Epidermal melanocyte (primary cell): ENCODE measurements around the gene GOSR1.
A peak's percentile ranks its signal among the peaks of the same experiment; 100 is the strongest.
"Not testable (repeated sequence)": the region's sequence is repeated elsewhere in the genome, so short reads cannot be mapped to it uniquely, and the experiment has no call there.

Source experiments
- DNase-seq: peaks from one replicate; pipeline ENCODE4 v3.0.0; 2011; ENCODE audit warnings: low spot score; ENCODE audit not compliant: insufficient read length

The GOSR1 gene

DNA sequence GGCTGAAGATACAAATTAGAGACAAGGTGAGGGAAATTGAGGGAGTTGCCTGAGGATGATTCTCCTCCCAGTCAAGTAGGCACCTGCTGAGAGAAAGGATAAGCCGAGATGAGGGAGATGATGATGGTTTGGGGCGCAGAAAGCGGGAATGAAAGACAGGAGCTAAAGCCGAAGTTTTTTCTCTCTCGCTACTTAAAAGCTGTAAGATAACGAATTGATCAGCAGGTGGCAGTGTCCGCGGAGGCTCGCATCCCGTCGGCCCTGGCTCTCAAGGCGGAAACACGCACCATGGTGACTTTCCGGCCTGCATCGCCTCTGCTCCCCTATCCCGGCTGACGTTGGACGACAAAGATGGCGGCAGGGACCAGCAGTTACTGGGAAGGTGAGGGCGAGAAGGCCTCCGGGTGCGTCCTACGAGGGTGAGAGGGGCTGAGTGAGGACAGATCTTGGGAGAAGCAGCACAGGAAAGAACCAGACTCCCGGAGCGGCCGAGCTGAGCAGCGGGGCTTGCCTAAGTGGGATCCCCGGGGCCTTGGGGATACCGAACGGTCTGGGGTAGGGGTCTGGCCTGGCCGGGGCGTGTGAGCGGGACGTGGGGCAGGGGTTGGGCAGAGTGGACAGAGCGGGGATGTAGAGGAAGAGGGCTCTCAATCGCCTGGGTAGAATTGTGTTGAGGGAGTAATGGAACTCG, at the start of gene GOSR1:
Gene GOSR1 (plus strand): TSS at position 326 of the 691 bp plus-strand sequence. CDS start 26 bp downstream, at position 352.
- DNase-seq, result peak; percentile 82

- DNase-seq, result no peak
These were observed 49.6 kb upstream of the GOSR1 start for GRCh38 chr17:30427611-30428010.

DNA sequence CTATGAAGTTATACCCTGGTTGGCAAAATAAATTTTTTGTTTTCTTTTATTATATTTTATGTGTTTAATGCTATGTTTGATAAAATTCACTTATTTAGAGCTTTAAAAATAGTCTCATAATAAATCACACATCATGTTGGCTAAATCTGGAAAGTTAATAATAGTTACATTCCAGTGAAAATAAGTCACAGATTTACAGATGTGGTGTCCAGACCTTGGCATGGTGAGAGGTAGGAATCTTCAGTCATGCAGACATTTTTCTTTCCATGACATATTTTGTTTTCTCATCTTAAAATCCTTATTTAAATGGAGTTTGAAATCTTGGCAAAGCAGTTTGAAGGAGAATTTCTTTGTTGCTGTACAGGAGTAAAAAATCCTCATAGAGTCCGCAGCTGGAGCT, 48.1 kb upstream of the GOSR1 start:
- DNase-seq, result no peak

DNA sequence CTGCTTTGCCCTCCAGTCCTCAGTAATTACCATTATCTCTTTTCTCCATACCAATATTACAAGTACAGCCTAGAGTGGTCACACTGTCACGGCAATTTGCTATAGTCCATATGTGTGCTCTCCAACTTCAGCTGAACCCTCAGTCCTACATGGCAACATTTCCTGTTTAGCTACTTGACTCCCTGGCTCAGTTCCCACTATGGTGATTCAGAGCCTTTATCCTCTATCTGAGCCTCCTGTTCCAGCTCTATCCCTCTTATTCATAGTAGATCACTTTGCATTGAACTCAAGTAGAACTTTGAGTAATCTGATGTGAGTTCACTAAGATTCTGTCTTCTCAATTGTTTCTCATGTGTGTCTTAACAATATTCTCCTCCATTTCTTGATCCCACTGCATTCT, 43.7 kb upstream of the GOSR1 start:
- DNase-seq, result no peak

- DNase-seq, result no peak
These were observed 40.5 kb upstream of the GOSR1 start for GRCh38 chr17:30436729-30437128.

DNA sequence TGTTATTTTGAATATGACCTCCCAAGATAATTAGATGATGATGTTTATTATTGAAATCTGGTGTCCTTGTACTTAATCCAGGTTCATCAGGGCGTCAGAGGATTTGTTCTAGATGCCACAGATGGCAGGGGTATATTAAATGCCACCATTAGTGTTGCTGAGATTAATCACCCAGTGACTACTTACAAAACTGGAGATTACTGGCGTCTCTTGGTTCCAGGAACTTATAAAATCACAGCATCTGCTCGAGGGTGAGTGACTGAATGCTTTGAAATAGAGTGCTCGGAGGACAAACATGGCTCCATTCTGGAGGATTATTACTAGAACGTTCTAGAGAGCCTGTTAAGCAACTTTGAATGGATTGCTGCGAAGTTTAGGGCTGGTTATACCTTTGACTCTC, 33.5 kb upstream of the GOSR1 start:
- DNase-seq, result no peak

DNA sequence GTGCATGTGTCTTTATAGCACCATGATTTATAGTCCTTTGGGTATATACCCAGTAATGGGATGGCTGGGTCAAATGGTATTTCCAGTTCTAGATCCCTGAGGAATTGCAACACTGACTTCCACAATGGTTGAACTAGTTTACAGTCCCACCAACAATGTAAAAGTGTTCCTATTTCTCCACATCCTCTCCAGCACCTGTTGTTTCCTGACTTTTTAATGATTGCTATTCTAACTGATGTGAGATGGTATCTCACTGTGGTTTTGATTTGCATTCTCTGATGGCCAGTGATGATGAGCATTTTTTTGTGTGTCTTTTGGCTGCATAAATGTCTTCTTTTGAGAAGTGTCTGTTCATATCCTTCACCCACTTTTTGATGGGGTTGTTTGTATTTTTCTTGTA, 30.6 kb upstream of the GOSR1 start:
- DNase-seq, result not testable (repeated sequence)

GRCh38 chr17:30449480-30449879, 27.7 kb upstream of the GOSR1 start:
- no peak for DNase-seq

DNA sequence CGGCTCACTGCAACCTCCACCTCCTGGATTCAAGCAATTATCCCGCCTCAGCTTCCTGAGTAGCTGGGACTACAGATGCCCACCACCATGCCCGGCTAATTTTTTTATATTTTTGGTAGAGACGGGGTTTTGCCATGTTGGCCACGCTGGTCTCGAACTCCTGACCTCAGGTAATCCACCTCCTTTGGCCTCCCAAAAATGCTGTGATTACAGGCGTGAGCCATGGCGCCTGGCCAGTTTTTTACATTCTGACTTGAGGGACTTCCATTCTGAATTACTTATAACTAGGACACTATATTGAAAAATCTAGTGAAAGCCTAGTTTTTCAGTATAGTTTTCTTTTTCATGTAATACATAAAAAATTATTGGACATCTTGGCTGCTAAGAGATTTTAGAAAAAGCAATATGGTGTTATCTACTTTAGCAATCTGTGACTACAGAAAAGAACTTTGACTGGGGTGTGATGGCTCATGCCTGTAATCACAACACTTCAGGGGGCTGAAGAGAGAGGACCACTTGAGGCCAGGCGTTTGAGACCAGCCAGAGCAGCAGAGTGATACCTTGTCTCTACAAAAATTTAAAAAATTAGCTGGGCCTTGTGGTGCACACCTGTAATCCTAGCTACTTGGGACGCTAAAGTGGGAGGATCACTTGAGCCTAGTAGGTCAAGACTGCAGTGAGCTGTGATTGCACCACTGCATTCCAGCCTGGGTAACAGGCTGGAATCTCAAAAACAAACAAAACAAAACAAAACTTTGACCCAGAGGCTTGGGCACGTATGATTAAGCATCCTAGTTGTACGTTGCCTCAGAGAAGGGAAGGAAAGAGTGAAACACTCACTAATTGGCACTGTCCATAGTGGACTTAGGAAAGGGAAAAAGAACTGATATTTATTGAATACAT, 26.8 kb upstream of the GOSR1 start:
- DNase-seq, result no peak

- no peak for DNase-seq
These were observed 22.6 kb upstream of the GOSR1 start for GRCh38 chr17:30454635-30455034.

DNA sequence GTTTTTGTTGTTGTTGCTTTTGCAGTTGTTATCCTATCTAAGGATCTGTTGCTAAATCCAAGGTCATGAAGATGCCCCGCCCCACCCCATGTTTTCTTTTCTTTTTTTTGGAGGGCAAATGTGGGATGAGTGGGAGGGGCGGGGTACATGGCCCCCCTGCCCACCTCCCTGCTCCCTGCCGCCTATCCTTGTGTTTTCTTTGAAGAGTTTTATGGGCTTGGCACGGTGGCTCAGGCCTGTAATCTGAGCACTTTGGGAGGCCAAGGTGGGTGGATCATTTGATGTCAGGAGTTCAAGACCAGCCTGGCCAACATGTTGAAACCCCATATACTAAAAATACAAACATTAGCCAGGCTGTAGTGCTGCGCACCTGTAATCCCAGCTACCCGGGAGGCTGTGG, 18.8 kb upstream of the GOSR1 start:
- DNase-seq, result no peak

DNA sequence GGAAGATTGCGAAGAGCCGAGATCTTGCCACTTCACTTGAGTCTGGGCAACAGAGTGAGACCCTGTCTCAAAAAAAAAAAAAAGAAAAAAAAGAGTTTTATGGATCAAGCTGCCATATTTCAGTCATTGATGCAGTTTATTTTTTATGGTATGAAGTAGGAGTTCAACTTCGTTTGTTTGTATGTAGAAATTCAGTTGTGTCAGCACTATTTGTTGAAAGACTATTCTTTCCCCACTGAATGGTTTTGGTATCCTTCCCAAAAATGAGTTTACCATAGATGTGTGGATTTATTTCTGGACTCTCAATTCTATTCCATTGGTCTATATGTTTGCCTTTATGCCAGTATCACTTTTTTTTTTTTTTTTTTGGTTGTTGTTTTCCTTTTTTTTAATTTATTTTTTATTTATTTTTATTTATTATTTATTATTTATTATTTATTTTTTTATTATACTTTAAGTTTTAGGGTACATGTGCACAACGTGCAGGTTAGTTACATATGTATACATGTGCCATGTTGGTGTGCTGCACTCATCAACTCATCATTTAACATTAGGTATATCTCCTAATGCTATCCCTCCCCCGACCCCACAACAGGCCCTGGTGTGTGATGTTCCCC, 18.3 kb upstream of the GOSR1 start:
- not testable (repeated sequence) for DNase-seq

DNA sequence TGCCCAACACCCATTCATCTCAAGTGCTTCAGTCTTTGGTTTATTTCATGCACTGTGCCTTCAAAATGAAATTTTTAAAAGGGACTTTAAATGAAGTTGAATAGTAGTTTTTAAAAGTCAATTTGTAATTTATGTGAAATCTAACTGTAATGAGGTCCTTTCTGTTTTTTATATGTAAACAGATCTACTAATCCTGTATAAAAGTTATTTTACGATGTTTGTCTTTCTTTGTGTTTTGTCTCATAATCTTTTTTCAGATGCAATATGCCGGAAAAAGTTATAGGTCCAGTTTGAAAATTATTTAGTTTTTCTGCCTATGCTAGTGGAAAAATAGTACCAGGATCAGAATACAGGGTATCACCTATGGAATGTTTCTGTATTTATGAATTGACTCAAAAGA, 8.7 kb upstream of the GOSR1 start:
- no peak for DNase-seq

DNA sequence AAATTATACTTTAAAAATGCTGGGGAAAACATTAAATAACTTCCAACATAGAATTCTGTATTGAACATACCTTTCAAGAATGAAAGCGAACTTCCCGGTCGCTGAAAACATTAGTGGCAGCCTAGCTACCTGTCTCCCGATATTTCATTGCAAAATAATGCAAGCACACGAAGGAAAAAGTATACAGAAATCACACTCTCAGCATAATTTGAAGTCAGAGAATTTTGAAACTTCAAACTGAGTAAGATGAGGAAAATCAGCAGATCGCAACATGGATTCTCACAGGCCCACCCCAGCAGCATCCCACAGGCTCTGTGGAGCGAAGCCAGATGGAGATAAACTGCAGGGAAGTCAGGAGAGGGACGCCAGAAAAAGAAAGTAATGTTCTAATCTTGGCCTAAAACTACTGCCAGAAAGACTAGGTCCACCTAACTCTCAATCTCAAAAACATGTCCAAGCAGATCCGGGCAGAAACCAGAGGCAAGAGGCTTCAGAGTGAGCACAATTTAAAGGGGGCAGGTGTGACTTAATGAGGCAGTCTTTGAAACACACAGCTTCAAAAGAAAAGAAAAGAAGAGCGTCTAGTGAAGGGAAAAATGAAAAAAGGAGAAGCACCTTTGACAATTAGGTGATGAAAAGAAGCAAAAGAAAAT, 4.8 kb upstream of the GOSR1 start:
- no peak for DNase-seq

GRCh38 chr17:30475206-30475605, 2.0 kb upstream of the GOSR1 start:
- no peak for DNase-seq

DNA sequence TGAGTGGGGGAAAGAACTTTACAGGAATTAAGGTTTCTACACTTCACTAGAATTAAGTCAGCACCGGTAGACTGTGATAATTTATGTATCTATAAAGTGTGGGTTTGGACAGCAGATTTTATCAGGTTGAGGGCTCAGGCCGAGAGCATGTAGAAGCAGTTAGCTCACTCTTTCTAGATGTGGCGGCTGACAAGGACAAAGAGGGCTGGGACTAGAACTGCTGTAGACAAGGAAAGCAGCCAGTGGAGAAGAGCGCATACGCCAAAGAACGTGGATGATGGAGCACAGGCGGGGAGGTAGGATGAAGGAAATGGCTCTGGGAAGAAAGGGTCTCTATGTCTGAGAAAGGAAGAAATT, 504 bp upstream of the GOSR1 start:
- no peak for DNase-seq

DNA sequence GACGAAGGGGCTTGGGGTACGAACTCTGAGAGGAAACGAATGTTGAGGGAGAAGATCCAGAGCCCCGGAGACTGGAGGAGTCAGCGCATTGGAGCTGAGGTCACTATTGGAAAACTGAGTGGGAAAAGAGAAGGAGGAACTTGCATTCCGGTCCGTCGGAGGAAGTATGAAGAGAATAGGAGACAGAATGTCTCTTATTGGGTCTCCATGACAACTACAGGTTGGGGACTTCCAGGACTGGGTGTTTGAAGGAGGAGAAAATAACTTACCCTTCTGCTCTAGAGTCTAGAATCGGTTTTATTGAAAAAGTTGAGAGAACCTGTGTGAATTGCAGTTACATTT, 537 bp downstream of the GOSR1 start:
- DNase-seq, result no peak

- DNase-seq, result no peak
These were observed 5.3 kb downstream of the GOSR1 start for GRCh38 chr17:30482555-30482954.

DNA sequence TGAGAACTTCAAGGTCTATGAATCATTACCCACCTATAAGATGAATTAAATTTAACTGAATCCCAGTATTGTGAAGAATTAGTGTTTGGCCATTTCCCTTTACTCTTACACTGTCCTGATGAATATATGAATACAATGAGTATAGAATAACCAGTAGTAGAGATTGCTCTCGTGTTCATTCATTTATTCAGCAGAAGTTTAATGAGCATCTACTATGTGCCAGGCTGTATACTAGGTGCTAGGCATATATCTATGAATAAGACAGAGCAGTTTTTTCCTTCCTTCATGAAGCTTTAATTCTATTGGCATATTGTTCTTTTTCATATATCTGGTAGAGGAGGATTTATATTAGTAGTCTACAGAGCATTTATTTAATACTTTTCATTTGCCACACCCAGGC, 6.0 kb downstream of the GOSR1 start:
- no peak for DNase-seq

- DNase-seq, result no peak
These were observed 16.6 kb downstream of the GOSR1 start for GRCh38 chr17:30493780-30494179.

DNA sequence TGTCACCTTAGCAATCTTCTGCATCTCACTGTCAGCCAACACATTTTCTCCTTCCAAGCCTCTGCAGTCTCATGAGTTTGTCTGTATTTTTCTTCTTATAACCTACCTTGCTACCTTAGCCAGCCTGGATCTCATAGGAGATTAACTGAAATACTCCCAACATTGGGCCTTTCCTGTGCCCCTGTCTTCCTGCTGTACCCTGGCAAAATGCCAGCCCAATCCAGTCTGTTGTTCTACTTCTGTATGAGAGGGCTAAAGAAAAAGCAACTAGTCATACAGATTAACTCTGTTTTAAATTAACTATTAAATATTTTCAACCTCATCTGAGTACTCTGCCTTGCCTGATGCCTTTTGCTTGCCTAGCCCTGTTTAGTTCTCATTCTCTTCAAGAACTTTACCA, 18.4 kb downstream of the GOSR1 start:
- no peak for DNase-seq

GRCh38 chr17:30503558-30503957, 26.4 kb downstream of the GOSR1 start:
- DNase-seq, result no peak
